OCI-LY7 (cell line): ENCODE data around the gene SLC43A2. TPM values are rescaled to one million over a fixed set of nuclear protein-coding genes. Genes with fewer than 3 reads are reported as not detected.

Source experiments
- BruUV-seq: library from RNA; stranded (reverse); fragments of 400-500 nt; replicated peaks from 2 replicates; lab custom pipeline; 2021; lab: Mats Ljungman, UMichigan
- CTCF ChIA-PET: fragments of 300-600 bp; sonication (Branson Sonifier 250); formaldehyde crosslinking; loops from one replicate; lab custom pipeline; 2022; ENCODE audit warnings: antibody characterized with exemption; ENCODE audit not compliant: unreplicated experiment; lab: Charles Lee
- POLR2A ChIA-PET: fragments of 300-600 bp; sonication (Branson Sonifier 250); formaldehyde crosslinking; loops from one replicate; lab custom pipeline; 2022; ENCODE audit warnings: antibody characterized with exemption; lab: Charles Lee
- DNase-seq: peaks from one replicate; pipeline ENCODE4 v3.0.0-alpha.2; 2015; ENCODE audit warnings: low spot score
- H2AFZ ChIP-seq: fragments of 200-600 bp; sonication (generic), shearing (Covaris generic); 2 replicates; pipeline ENCODE4 v1.6.1; 2014; ENCODE audit warnings: mild to moderate bottlenecking, antibody characterized with exemption, low read length, moderate library complexity
- H3K27ac ChIP-seq: fragments of 200-600 bp; sonication (generic); 2 replicates; pipeline ENCODE4 v1.5.1; 2014; ENCODE audit warnings: mixed run types, low read depth, mild to moderate bottlenecking, moderate library complexity, low read length, inconsistent platforms; ENCODE audit not compliant: poor library complexity, severe bottlenecking
- H3K36me3 ChIP-seq: fragments of 200-600 bp; sonication (generic); 2 replicates; pipeline ENCODE4 v1.6.1; 2014; ENCODE audit warnings: mild to moderate bottlenecking, antibody characterized with exemption, low read length, moderate library complexity, mixed read lengths; ENCODE audit not compliant: insufficient read depth
- H3K4me1 ChIP-seq: fragments of 200-600 bp; sonication (generic); 2 replicates; pipeline ENCODE4 v1.5.1; 2014; ENCODE audit warnings: mild to moderate bottlenecking, low read length; ENCODE audit not compliant: insufficient read depth, poor library complexity, severe bottlenecking
- H3K4me2 ChIP-seq: fragments of 200-600 bp; sonication (generic); 2 replicates; pipeline ENCODE4 v1.6.1; 2014; ENCODE audit warnings: mild to moderate bottlenecking, low read length
- H3K4me3 ChIP-seq: fragments of 200-600 bp; sonication (generic); 2 replicates; pipeline ENCODE4 v1.5.1; 2014; ENCODE audit warnings: mild to moderate bottlenecking, low read depth, low read length; ENCODE audit not compliant: poor library complexity, severe bottlenecking
- H3K79me2 ChIP-seq: fragments of 200-600 bp; sonication (generic); 2 replicates; pipeline ENCODE4 v1.6.1; 2016; ENCODE audit warnings: low read depth, mild to moderate bottlenecking, low read length, moderate library complexity, mixed read lengths; ENCODE audit not compliant: insufficient read depth
- H3K9me2 ChIP-seq: fragments of 200-600 bp; sonication (generic); 2 replicates; pipeline ENCODE4 v1.6.1; 2016; ENCODE audit warnings: mild to moderate bottlenecking, low read length, mixed read lengths; ENCODE audit not compliant: insufficient read depth
- H3K9me3 ChIP-seq: fragments of 200-600 bp; sonication (generic); 2 replicates; pipeline ENCODE4 v1.6.1; 2014; ENCODE audit warnings: mild to moderate bottlenecking, mixed run types, low read length, mixed read lengths
- H4K20me1 ChIP-seq: fragments of 200-600 bp; sonication (generic); 2 replicates; pipeline ENCODE4 v1.6.1; 2014; ENCODE audit warnings: mild to moderate bottlenecking, antibody characterized with exemption, low read length, moderate library complexity, mixed read lengths; ENCODE audit not compliant: insufficient read depth
- CTCF ChIP-seq: fragments of 200-600 bp; sonication (generic); conservative IDR thresholded peaks from 2 replicates; pipeline ENCODE4 v1.5.1; 2014; ENCODE audit warnings: mild to moderate bottlenecking, antibody characterized with exemption, low read length, moderate library complexity, mixed read lengths
- EZH2phosphoT487 ChIP-seq: fragments of 200-600 bp; sonication (generic); IDR thresholded peaks from 2 replicates; pipeline ENCODE4 v1.6.1; 2018; ENCODE audit warnings: low read depth, borderline replicate concordance, mild to moderate bottlenecking, mixed run types, antibody characterized with exemption, low read length, moderate library complexity, mixed read lengths
- intact Hi-C: fragments of 100-400 bp; cut with micrococcal nuclease; formaldehyde crosslinking; loops from one replicate; pipeline ENCODE4 v1.10.0; 2022; ENCODE audit not compliant: unreplicated experiment
- total RNA-seq, 2 experiments: library from RNA; depleted of rRNA in 1 of 2; stranded (reverse); fragments of >200 nt in 1 of 2; shearing (Covaris generic) in 1 of 2; gene quantifications; 2 replicates each; pipeline ENCODE4 v1.2.3, GENCODE V29; 2014 to 2022

Gene SLC43A2
- total RNA-seq, 2 experiments from 2014 or later: 9.2 to 17.1 TPM

- H3K79me2 ChIP-seq: no peaks in the 10 kb centered on the region
- CTCF ChIA-PET: no interaction called here
- peaks cover 7% of the 10 kb centered on the region for H3K4me1 ChIP-seq
- BruUV-seq: no TSS peak
- no peaks in the 10 kb centered on the region for H4K20me1 ChIP-seq
- peaks cover 9% of the 10 kb centered on the region; the same call in 1 of the 2 replicates for H3K36me3 ChIP-seq
- intact Hi-C loops: no loop called here
- no peak for DNase-seq
- H3K27ac ChIP-seq: no peak overlapping the region
- no peak overlapping the region for H3K4me3 ChIP-seq
- POLR2A ChIA-PET: interaction anchor here (0.7 kb wide), 1 partner anchor 9 kb away, joined by 5 read pairs; no protein-coding TSS in a partner anchor
- no peaks in the 10 kb centered on the region for H3K9me2 ChIP-seq
- no peaks in the 10 kb centered on the region for H3K9me3 ChIP-seq
- no peak overlapping the region for H2AFZ ChIP-seq
- TF ChIP-seq EZH2phosphoT487 (no peak), CTCF (no peak)
- H3K4me2 ChIP-seq: no peak overlapping the region
Observed at GRCh38 chr17:1617620-1618174, 10.9 kb downstream of the SLC43A2 start.

- no peak overlapping the region for H2AFZ ChIP-seq
- H3K79me2 ChIP-seq: no peaks in the 10 kb centered on the region
- H3K4me1 ChIP-seq: peaks cover 7% of the 10 kb centered on the region
- intact Hi-C loops: no loop called here
- H3K27ac ChIP-seq: no peak overlapping the region
- peaks cover 9% of the 10 kb centered on the region for H3K36me3 ChIP-seq
- no peak for TF ChIP-seq CTCF
- TF ChIP-seq EZH2phosphoT487: no peak
- H3K9me2 ChIP-seq: no peaks in the 10 kb centered on the region
- no peaks in the 10 kb centered on the region for H4K20me1 ChIP-seq
- H3K4me2 ChIP-seq: no peak overlapping the region
- ChIA-PET CTCF (no interaction called here), POLR2A (interaction anchor here (0.5 kb wide), 1 partner anchor 196 kb away, joined by 4 read pairs; no protein-coding TSS in a partner anchor)
- H3K4me3 ChIP-seq: no peak overlapping the region
- BruUV-seq: no TSS peak
- no peak for DNase-seq
- no peaks in the 10 kb centered on the region for H3K9me3 ChIP-seq
Observed at GRCh38 chr17:1616101-1616500, 12.5 kb downstream of the SLC43A2 start.

GRCh38 chr17:1612400-1612799 lies 16.2 kb downstream of the SLC43A2 start:
- ChIA-PET CTCF (interaction anchor here (0.6 kb wide), 1 partner anchor 19 kb away, joined by 3 read pairs; no protein-coding TSS in a partner anchor), POLR2A (interaction anchor here (1.1 kb wide), 1 partner anchor 13 kb away, joined by 3 read pairs; no protein-coding TSS in a partner anchor)
- Histone ChIP-seq H3K27ac (no peak overlapping the region), H3K9me3 (no peaks in the 10 kb centered on the region), H4K20me1 (no peaks in the 10 kb centered on the region), H3K4me1 (peaks cover 7% of the 10 kb centered on the region), H3K79me2 (no peaks in the 10 kb centered on the region), H2AFZ (no peak overlapping the region), H3K4me2 (no peak overlapping the region), H3K4me3 (no peak overlapping the region), H3K9me2 (no peaks in the 10 kb centered on the region), H3K36me3 (peaks cover 9% of the 10 kb centered on the region)
- intact Hi-C loops: no loop called here
- TF ChIP-seq EZH2phosphoT487 (no peak), CTCF (no peak)
- BruUV-seq: no TSS peak
- no peak for DNase-seq
